ENCODE data around the gene AP1B1. TPM values are rescaled to one million over a fixed set of nuclear protein-coding genes. Genes with fewer than 3 reads are reported as not detected.
"Not testable (repeated sequence)": the region's sequence is repeated elsewhere in the genome, so short reads cannot be mapped to it uniquely, and the experiment has no call there.

Gene AP1B1
- 91.8 and 92.7 TPM in 2 replicates for total RNA-seq

DNA sequence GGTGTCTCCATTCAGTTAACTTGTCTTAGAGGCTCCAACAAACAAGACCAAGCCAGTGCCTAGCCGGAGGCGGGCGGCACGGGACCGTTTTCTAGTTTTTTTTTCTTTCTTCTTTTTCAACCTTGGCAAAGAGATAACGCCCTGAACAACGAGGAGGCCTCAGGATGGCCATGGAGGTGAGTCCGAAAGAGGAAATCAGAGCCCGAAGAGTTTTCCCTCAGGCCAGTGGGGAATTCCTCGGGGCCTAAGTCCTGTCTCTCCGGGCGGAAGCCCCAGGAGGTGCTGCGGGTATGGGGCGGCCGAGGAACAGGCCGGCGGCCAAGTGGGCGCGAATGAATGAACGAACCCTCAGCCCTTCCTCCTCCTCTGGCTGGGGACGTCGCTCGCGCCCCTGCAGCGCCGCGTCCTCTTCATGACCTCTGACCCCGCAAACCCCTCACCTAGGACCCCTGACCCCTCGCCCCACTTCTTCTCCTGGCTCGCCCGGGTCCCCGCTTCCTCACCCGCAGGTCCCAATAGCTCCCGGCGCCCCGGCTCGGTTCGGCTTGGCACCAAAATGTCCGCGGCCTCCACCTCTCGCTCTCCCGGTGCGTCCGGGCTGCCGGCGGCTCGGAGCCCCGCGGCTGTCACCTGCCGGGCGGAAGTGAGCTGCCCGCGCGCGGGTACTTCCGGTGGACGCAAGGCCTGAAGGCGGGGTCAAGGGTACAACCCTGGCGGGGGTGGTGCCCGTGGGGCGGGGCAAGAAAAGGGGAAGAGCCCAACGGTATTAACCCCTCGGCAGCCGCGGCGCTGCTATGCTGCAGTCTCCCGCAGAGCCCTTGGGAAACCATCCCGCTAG lies at the start of gene AP1B1:
TSS of gene AP1B1 (minus strand) at position 650 of the 838 bp plus-strand sequence. CDS start 21,327 bp downstream, outside the sequence.
- intact Hi-C loops (cut with micrococcal nuclease): loop anchor here (1.0 to 5.0 kb wide), 6 partner anchors 27 to 449 kb away; partner anchors contain the start of genes ASCC2, EWSR1, GAS2L1 and NF2

GRCh38 chr22:29435236-29436136 lies 47.1 kb upstream of the AP1B1 start:
- intact Hi-C loops (cut with micrococcal nuclease): no loop called here

DNA sequence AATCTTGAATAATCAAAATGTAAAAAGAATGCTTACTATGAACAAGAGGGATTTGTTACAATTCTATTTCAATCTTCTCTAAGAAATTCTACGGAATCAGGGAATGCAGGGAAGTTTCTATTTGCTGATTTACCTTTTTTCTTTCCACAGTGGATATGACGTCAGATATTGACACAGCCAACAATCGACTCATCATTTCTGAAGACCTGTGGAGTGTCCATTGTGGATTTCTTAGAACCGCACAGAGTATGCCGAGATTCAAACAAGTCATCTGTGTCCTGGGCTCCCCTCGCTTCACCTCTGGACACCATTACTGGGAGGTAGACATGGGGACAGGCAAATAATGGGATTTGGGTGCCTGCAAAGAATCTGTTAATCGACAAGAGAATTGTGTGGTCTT lies 45.9 kb upstream of the AP1B1 start:
- intact Hi-C loops (cut with micrococcal nuclease): no loop called here

DNA sequence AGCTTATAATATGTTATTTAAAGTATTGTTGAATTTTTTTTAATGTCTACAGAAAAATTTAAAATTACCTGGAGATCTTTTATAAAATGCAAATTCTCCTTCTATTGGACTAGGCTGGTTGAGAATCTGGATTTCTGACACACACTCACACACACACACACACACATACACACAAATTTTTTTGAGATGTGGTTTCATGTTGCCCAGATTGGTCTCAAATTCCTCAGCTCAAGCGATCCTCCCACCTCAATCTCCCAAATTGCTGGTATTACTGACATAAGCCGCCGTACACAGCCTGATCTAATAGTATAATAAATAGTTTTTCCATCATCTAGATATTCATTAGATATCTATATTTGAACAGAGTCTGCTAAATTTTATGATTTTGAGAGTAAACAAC lies 45.5 kb upstream of the AP1B1 start:
- intact Hi-C loops (cut with micrococcal nuclease): no loop called here

DNA sequence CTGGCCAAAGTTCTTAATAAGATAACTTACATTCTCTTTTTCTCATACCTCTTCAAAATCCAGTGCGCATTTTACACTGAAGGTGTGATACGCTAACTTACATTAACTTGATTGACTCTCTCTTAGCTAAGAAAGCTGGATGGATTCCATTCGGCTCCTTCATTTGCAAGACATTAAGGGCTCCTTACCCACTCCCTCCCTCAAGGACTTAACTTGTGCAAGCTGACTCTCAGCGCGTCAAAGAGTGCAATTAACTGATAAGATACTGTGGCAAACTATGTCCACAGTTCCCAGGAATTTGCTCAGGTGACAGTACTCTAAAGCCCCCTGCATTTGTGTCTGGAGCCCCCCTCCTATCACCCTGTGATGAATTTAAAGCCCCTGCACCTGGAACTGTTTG lies 43.6 kb upstream of the AP1B1 start:
- intact Hi-C loops (cut with micrococcal nuclease): no loop called here

DNA sequence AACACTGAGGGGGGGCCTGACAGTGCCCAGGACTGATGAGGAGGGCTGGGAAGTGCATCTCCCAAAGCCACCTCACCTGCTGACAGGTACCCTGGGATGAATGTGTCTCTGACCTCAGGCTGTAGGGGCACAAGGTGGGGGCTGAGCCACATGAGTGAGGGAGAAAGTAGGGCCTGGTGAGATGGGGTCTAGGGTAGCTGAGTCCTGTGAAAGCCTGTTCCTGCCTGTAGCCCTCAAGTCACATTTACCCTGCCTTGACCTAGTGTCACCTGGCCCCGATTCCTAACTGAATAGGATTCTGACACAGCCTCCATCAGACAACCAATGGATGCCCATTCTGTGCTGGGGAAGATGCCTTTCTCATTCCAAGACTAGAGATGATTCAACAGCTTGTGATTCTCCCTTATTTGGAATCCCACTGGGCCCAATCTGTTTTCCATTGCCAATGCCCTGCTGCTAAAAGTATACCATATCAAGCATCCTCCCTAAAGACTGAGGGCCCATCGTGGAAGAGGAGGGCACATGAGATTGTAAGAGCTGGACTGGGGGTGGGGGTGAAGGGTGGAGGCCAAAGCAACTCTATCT lies 38.9 kb upstream of the AP1B1 start:
- intact Hi-C loops (cut with micrococcal nuclease): no loop called here

DNA sequence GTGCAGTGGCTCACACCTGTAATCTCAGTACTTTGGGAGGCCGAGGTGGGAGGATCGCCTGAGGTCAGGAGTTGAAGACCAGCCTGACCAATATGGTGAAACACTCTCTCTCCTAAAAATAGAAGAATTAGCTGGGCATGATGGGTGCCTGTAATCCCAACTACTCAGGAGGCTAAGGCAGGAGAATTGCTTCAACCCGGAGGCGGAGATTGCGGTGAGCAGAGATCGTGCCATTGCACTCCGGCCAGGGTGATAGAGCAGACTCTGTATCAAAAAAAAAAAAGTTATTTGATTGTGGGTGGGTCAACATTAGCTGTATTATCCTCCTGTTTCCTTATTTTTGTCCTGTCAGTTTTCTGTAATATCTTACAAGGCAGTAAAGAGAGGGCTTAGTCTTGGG lies 38.1 kb upstream of the AP1B1 start:
- intact Hi-C loops (cut with micrococcal nuclease): no loop called here

DNA sequence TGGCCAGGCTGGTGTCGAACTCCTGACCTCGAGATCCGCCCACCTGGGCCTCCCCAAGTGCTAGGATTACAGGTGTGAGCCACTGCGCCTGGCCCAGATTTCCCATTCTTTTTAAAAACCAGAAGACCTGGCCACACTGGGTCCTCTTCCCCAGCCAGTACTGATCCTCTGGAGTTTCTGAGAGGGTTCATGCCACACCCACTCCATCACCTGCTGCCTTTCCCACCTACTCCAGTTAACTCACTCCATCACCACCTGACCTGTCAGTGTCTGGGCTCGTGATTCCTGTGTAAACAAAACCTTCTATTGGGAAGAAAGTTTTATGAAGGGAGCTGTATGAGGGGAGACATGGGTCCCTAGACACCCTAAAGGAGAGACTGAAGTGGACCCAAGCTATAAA lies 30.3 kb upstream of the AP1B1 start:
- intact Hi-C loops (cut with micrococcal nuclease): not testable (repeated sequence)

- intact Hi-C loops (cut with micrococcal nuclease): loop anchor here (1.0 kb wide), 4 partner anchors 20 to 188 kb away; partner anchors contain the start of genes AP1B1, NF2 and THOC5
Measured at GRCh38 chr22:29414951-29415591, 26.7 kb upstream of the AP1B1 start.

DNA sequence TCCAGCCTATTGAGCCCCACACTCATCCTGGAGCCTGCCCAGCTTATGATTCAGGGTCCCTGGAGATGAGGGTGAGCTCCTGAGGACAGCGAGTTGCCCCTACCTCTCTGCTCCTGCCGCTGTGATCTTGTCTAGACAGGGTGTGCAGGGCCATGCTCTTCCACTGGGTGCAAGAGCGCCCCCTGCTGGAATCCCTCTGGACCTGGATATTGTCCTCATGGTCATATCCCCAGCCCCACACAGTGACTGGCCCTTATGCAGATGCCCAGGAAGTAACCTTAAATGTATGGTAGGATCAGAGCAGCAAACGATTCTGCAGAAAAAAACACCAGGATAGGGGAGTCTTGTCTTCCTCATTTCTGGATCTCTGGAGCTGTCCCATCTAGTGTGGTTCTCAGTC lies 24.4 kb upstream of the AP1B1 start:
- intact Hi-C loops (cut with micrococcal nuclease): not testable (repeated sequence)

- intact Hi-C loops (cut with micrococcal nuclease): not testable (repeated sequence)
Measured at GRCh38 chr22:29411569-29412211, 23.3 kb upstream of the AP1B1 start.

- intact Hi-C loops (cut with micrococcal nuclease): no loop called here
Measured at GRCh38 chr22:29408940-29409339, 20.6 kb upstream of the AP1B1 start.

- intact Hi-C loops (cut with micrococcal nuclease): not testable (repeated sequence)
Measured at GRCh38 chr22:29401538-29401937, 13.2 kb upstream of the AP1B1 start.

GRCh38 chr22:29400576-29400975 lies 12.2 kb upstream of the AP1B1 start:
- intact Hi-C loops (cut with micrococcal nuclease): no loop called here

GRCh38 chr22:29397791-29398190 lies 9.4 kb upstream of the AP1B1 start:
- intact Hi-C loops (cut with micrococcal nuclease): no loop called here

GRCh38 chr22:29396126-29396525 lies 7.8 kb upstream of the AP1B1 start:
- intact Hi-C loops (cut with micrococcal nuclease): no loop called here

- intact Hi-C loops (cut with micrococcal nuclease): loop anchor here (1.0 to 2.0 kb wide), 7 partner anchors 20 to 694 kb away; partner anchors contain the start of genes UQCR10 and ZMAT5
Measured at GRCh38 chr22:29394931-29395581, 6.7 kb upstream of the AP1B1 start.

- intact Hi-C loops (cut with micrococcal nuclease): no loop called here
Measured at GRCh38 chr22:29393019-29393608, 4.7 kb upstream of the AP1B1 start.

DNA sequence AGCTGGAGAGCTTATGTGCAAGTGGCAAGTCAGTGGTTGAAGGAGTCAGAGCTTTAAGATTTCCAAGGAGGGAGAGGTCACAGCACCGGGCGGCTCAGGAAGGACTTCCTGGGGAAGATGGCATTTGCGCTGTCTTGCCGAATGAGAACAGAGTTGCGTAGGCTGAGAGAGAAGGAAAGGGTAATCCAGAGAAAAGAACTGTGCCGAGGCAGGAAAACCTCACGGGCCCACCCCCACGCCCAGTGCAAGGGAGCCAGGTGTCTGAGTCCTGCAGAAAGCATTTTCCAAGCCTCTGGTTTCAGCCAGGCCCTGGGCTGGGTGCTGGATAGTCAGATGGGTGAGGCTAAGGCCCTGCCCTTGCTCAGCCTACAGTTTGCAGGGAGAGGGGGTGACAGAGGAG lies 3.2 kb upstream of the AP1B1 start:
- intact Hi-C loops (cut with micrococcal nuclease): no loop called here

DNA sequence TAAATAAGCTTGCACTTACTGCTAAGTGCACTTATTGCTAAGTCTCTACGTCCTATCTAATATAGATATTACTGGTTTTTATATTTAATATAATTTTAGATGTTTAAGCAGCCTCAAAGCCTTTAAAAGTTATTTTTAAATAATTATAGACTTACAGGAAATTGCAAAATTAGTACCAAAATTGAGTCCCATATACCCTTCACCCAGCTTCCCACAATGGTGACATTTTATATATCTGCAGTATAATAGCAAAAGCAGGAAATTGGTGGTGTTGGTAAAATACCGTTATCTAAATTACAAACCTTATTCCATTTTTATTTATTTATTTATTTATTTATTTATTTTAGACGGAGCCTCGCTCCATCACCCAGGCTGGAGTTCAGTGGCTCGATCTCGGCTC lies 1.9 kb upstream of the AP1B1 start:
- intact Hi-C loops (cut with micrococcal nuclease): no loop called here

Data from T-helper 1 cell treated with Interleukin-12 subunit alpha and Interleukin-12 subunit beta and Interleukin-4 antibody, amounts not matched to agents 30 ng/mL and 1 ng/mL, for 36 hours (primary cell).